A549 (cell line): ENCODE measurements around the gene TCL1A.

ENCODE experiments used
- BHLHE40 ChIP-seq: IDR thresholded peaks from 2 replicates; pipeline ENCODE4 v1.6.1; 2012; ENCODE audit warnings: low read depth, low read length, inconsistent platforms
- EHMT2 ChIP-seq: fragments of 200-600 bp; sonication (generic); IDR thresholded peaks from 2 replicates; pipeline ENCODE4 v1.6.1; 2016; ENCODE audit warnings: antibody characterized with exemption, low read depth, mild to moderate bottlenecking, moderate library complexity
- GATA3 ChIP-seq: IDR thresholded peaks from 2 replicates; pipeline ENCODE4 v1.6.1; 2012; ENCODE audit warnings: borderline replicate concordance
- HOXB5 ChIP-seq: fragments of 250-450 bp; sonication (Bioruptor Pico); IDR thresholded peaks from 2 replicates; pipeline ENCODE4 v1.5.0; 2020; ENCODE audit warnings: mild to moderate bottlenecking, moderate library complexity
- KDM1A ChIP-seq: fragments of 200-600 bp; sonication (generic); IDR thresholded peaks from 2 replicates; pipeline ENCODE4 v1.6.1; 2016; ENCODE audit warnings: low read depth, mild to moderate bottlenecking
- MAFK ChIP-seq: fragments of 450-650 bp; IDR thresholded peaks from 2 replicates; pipeline ENCODE4 v1.6.1; 2014; ENCODE audit not compliant: partially characterized antibody
- MYC ChIP-seq: IDR thresholded peaks from 2 replicates; pipeline ENCODE4 v1.6.1; 2012; ENCODE audit warnings: mild to moderate bottlenecking, inconsistent platforms, low read length, improper control_type of control experiment, borderline replicate concordance
- NPAS2 ChIP-seq: fragments of 250-450 bp; sonication (Bioruptor Pico); IDR thresholded peaks from 2 replicates; pipeline ENCODE4 v1.8.0; 2022; ENCODE audit warnings: mild to moderate bottlenecking, moderate library complexity, borderline replicate concordance
- NR3C1 ChIP-seq: fragments of >200 bp; sonication (Bioruptor Twin); formaldehyde crosslinking; IDR thresholded peaks from 3 replicates; pipeline ENCODE4 v1.6.1; 2017
- POLR2A ChIP-seq: IDR thresholded peaks from 2 replicates; pipeline ENCODE4 v1.6.1; 2012; ENCODE audit warnings: mild to moderate bottlenecking, low read length
- RCOR1 ChIP-seq: fragments of 150-350 bp; IDR thresholded peaks from 2 replicates; pipeline ENCODE4 v1.6.1; 2014; ENCODE audit warnings: antibody characterized with exemption, low read length, low read depth
- SREBF2 ChIP-seq: fragments of 450-650 bp; IDR thresholded peaks from 2 replicates; pipeline ENCODE4 v1.6.1; 2014; ENCODE audit warnings: mild to moderate bottlenecking, moderate library complexity
- TF ChIP-seq, protein P1 (sequence below): fragments of >200 bp; sonication (Bioruptor Twin); formaldehyde crosslinking; IDR thresholded peaks from 3 replicates; pipeline ENCODE4 v1.5.1; 2016
- TF ChIP-seq, protein P2 (sequence below): IDR thresholded peaks from 2 replicates; pipeline ENCODE4 v1.6.1; 2012

DNA sequence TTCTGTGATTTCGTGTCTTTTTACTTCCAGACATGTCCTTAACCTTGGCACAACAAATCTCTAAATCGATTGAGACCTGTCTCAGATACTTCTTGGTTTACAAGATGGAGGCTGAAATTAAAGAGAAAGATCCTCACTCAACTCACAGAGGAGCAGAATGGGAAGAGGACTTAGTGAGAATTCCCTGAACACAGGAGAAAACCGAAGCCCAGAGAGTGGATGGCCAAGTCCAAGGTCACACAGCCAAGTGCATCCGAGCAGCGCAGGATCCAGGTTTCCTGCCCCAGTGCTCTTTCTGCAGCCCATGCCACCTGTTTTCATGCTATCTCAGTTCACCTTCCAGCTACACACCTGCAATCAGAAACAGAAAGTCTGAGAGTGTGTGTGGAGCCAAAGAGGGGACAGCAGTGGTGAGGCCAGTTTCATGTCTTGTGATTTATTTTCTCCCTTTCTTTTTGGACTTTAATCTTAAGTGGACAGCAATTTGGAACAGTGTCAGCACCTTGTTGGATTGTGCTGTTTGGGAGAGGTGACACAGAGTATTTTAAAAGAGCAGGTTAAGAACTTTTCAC, 50.6 kb downstream of the TCL1A start:
- TF ChIP-seq NR3C1: no peak
- TF ChIP-seq, protein P1, sequence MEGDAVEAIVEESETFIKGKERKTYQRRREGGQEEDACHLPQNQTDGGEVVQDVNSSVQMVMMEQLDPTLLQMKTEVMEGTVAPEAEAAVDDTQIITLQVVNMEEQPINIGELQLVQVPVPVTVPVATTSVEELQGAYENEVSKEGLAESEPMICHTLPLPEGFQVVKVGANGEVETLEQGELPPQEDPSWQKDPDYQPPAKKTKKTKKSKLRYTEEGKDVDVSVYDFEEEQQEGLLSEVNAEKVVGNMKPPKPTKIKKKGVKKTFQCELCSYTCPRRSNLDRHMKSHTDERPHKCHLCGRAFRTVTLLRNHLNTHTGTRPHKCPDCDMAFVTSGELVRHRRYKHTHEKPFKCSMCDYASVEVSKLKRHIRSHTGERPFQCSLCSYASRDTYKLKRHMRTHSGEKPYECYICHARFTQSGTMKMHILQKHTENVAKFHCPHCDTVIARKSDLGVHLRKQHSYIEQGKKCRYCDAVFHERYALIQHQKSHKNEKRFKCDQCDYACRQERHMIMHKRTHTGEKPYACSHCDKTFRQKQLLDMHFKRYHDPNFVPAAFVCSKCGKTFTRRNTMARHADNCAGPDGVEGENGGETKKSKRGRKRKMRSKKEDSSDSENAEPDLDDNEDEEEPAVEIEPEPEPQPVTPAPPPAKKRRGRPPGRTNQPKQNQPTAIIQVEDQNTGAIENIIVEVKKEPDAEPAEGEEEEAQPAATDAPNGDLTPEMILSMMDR: no peak
- no peak for TF ChIP-seq NPAS2
- no peak for TF ChIP-seq POLR2A
- TF ChIP-seq EHMT2: no peak
- TF ChIP-seq MYC: no peak
- TF ChIP-seq SREBF2: no peak
- no peak for TF ChIP-seq KDM1A
- no peak for TF ChIP-seq HOXB5
- TF ChIP-seq, protein P2, sequence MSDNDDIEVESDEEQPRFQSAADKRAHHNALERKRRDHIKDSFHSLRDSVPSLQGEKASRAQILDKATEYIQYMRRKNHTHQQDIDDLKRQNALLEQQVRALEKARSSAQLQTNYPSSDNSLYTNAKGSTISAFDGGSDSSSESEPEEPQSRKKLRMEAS: no peak
- no peak for TF ChIP-seq GATA3
- no peak for TF ChIP-seq RCOR1
- no peak for TF ChIP-seq BHLHE40
- no peak for TF ChIP-seq MAFK
